Kidney (tissue), 14 donors: ENCODE data around the gene HK1. TPM values are rescaled to one million over a fixed set of nuclear protein-coding genes. Genes with fewer than 3 reads are reported as not detected.

Source experiments
- DNase-seq, 5 donors: peaks; one replicate each; pipeline ENCODE4 v3.0.0-alpha.2; 2013 to 2020
- FAIRE-seq: peaks from 2 replicates; lab custom pipeline; 2012; peaks lifted over from hg19 to GRCh38; lab: Jason Lieb, UNC
- H3K27ac ChIP-seq, 2 donors: one replicate each; pipeline ENCODE4 v1.7.0; 2013; ENCODE audit warnings: low read depth in 2 of 2, low read length in 2 of 2, inconsistent platforms in 1 of 2
- H3K27me3 ChIP-seq: one replicate; pipeline ENCODE4 v1.7.1; 2013; ENCODE audit warnings: low read length, inconsistent platforms; ENCODE audit not compliant: control insufficient read depth, insufficient read depth
- H3K36me3 ChIP-seq, 3 donors: one replicate each; pipeline versions ENCODE4 v1.7.0 to v1.7.1; 2013; ENCODE audit warnings: low read length in 3 of 3, control low read depth in 1 of 3, inconsistent platforms in 1 of 3; ENCODE audit not compliant: insufficient read depth in 3 of 3, control insufficient read depth in 2 of 3
- H3K4me1 ChIP-seq, 3 donors: one replicate each; pipeline versions ENCODE4 v1.7.0 to v1.7.1; 2013; ENCODE audit warnings: low read length in 3 of 3, inconsistent platforms in 1 of 3, low read depth in 1 of 3; ENCODE audit not compliant: control insufficient read depth in 2 of 3, insufficient read depth in 2 of 3
- H3K4me3 ChIP-seq, 3 donors: one replicate each; pipeline versions ENCODE4 v1.7.0 to v1.8.1; 2013; ENCODE audit warnings: low read length in 3 of 3, control low read depth in 1 of 3, inconsistent platforms in 1 of 3
- H3K9ac ChIP-seq, 3 donors: one replicate each; pipeline versions ENCODE4 v1.7.0 to v1.7.1; 2013; ENCODE audit warnings: low read length in 3 of 3, control low read depth in 1 of 3, inconsistent platforms in 1 of 3
- H3K9me3 ChIP-seq, 3 donors: one replicate each; pipeline versions ENCODE4 v1.7.0 to v1.7.1; 2013; ENCODE audit warnings: low read length in 3 of 3, control low read depth in 1 of 3, inconsistent platforms in 1 of 3; ENCODE audit not compliant: control insufficient read depth in 2 of 3, insufficient read depth in 1 of 3
- intact Hi-C: fragments of 100-400 bp; cut with DNase I; formaldehyde crosslinking; loops from one replicate; pipeline ENCODE4 v1.11.1; 2022
- polyA plus RNA-seq: library from polyadenylated mRNA; stranded (reverse); fragments of 350-450 nt; fragmentation: Illumina TruSeq; extraction: RNeasy Lipid Tissue Mini Kit (QIAGEN cat#74804); gene quantifications from one replicate; pipeline ENCODE4 v1.2.3, GENCODE V29; 2014; ENCODE audit warnings: low read depth, low replicate concordance; ENCODE audit not compliant: insufficient read depth
- total RNA-seq: library from RNA; stranded (reverse); fragmentation: NEBNext Ultra II Directional; extraction: Animal tissue kit (Norgen Biotek cat#: 25700); gene quantifications from one replicate; pipeline ENCODE4 v1.2.1, GENCODE V29; 2021
- TF ChIP-seq, protein P1 (sequence below): IDR thresholded peaks from 3 replicates; pipeline ENCODE4 v1.5.1; 2012; ENCODE audit warnings: mild to moderate bottlenecking, moderate library complexity, borderline replicate concordance; ENCODE audit not compliant: insufficient read depth; ENCODE audit errors: extremely low read depth
- donor health status: control.
- donor health status: control.
- donor health status: control.
- donor health status: control.
- donor health status: control.
- donor health status: DM: yes; HTN: yes; CAD: no.
- donor health status: Normal renal cell carcinoma (clear cell type).

HK1 gene
- total and polyA plus RNA-seq, 2 donors from 2014 or later = 35.9 to 84.9 TPM

DNA sequence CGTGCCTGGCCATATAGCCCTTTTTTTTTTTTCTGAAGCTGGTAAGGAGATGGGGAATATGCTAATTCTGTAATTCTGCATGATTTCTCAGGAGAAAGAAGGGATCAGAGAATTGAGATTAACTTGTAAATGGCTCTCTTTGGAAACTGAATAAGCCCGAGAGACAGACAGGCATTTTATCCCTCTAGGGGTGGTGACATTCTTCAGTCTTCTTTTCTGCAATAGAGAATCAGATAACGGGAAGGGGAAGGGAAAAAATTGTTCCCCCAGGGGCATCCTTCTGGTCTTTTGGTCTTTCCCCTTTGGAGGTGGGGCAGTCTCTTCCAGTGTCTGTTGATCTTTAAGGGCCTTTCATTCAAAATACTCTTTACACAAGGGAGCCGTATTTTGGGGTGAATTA lies 34.2 kb downstream of the HK1 start:
- H3K4me1 ChIP-seq = peaks cover 0 to 4% (median 2%) of the 10 kb centered on the region in 3 donors
- FAIRE-seq = no peak
- H3K9me3 ChIP-seq = no peaks in the 10 kb centered on the region
- intact Hi-C loops = no loop called here
- no peak overlapping the region for H3K9ac ChIP-seq
- no peak for DNase-seq
- no peak overlapping the region for H3K4me3 ChIP-seq
- TF ChIP-seq, protein P1, sequence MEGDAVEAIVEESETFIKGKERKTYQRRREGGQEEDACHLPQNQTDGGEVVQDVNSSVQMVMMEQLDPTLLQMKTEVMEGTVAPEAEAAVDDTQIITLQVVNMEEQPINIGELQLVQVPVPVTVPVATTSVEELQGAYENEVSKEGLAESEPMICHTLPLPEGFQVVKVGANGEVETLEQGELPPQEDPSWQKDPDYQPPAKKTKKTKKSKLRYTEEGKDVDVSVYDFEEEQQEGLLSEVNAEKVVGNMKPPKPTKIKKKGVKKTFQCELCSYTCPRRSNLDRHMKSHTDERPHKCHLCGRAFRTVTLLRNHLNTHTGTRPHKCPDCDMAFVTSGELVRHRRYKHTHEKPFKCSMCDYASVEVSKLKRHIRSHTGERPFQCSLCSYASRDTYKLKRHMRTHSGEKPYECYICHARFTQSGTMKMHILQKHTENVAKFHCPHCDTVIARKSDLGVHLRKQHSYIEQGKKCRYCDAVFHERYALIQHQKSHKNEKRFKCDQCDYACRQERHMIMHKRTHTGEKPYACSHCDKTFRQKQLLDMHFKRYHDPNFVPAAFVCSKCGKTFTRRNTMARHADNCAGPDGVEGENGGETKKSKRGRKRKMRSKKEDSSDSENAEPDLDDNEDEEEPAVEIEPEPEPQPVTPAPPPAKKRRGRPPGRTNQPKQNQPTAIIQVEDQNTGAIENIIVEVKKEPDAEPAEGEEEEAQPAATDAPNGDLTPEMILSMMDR = no peak
- no peaks in the 10 kb centered on the region for H3K36me3 ChIP-seq
- H3K27me3 ChIP-seq = no peaks in the 10 kb centered on the region
- no peak overlapping the region for H3K27ac ChIP-seq

DNA sequence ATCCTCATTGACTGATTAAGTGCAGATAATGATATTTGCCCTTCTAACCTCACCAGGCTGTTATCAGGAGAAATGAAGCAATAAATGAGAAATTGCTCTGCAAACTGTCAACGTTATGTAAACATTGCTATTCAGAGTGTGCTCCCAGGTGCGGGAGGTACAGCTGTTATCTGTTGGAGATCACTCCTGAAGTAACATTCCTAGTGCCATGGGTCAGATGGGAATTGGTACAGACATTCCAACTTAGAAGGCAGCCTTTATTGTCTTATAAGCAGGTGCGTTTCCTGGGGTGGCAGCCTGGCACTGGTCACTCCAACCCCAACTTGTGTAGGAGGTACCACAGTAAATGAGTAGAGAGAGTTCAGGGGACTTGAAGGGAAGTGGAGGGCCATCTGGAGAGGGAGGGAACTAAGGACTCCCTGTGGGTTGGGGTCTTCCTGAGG lies 36.8 kb downstream of the HK1 start:
- Histone ChIP-seq H3K27ac (no peak overlapping the region), H3K4me1 (peaks cover 2 to 12% (median 6%) of the 10 kb centered on the region in 3 donors), H3K36me3 (no peaks in the 10 kb centered on the region), H3K27me3 (no peaks in the 10 kb centered on the region), H3K9ac (no peak overlapping the region), H3K4me3 (no peak overlapping the region), H3K9me3 (no peaks in the 10 kb centered on the region)
- intact Hi-C loops = no loop called here
- DNase-seq (no peak), FAIRE-seq (no peak)
- TF ChIP-seq, protein P1 = no peak

DNA sequence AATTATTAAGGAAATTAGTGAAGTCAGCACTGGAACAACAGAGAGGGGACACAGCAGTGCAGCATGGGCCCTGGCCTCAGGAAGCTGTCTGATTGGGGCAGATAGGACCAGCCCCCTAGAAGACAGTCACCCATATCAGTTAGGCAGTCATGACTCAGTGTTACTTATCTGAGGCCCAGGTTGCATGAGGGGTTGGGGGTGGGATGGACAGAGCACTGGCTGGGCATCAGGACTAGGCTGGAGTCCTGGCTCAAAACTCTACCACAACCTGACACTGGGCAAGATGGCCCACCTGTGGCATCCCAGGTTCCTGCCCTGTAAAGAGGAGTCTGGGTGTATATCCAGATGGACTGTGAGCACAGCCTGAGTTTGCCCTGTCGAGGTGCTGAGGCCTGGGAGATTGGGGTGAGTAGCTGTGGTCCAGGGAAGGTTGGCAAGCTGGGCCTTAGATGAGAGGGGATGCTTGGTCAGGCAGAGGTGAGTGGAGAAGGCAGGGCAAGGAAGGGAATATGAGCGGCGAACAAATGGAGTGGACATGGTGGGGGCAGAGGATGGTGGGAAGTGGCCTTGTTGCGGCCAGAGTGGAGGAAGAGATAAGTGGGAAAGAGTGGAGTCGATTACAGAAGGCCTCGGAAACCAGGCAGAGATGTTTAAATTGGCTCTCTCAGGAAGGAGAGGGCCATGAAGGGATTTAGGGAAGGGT lies 37.5 kb downstream of the HK1 start:
- no peak overlapping the region for H3K27ac ChIP-seq
- no peaks in the 10 kb centered on the region for H3K9me3 ChIP-seq
- H3K4me1 ChIP-seq = peaks cover 2 to 16% (median 11%) of the 10 kb centered on the region in 3 donors
- no peak overlapping the region for H3K4me3 ChIP-seq
- H3K9ac ChIP-seq = no peak overlapping the region
- no peaks in the 10 kb centered on the region for H3K36me3 ChIP-seq
- intact Hi-C loops = no loop called here
- TF ChIP-seq, protein P1 = no peak
- FAIRE-seq = no peak
- no peaks in the 10 kb centered on the region for H3K27me3 ChIP-seq
- no peak for DNase-seq
